ENCODE data around the gene ZNF618. TPM values are rescaled to one million over a fixed set of nuclear protein-coding genes. Genes with fewer than 3 reads are reported as not detected.

The ZNF618 gene
- total RNA-seq, 1 experiment from 2014 or later, result 1.8 TPM

GRCh38 chr9:113997610-113998009 is 121.5 kb downstream of the ZNF618 start:
- Histone ChIP-seq H3K27me3 (ENCODE audit: control insufficient read depth, insufficient read depth, low read length) (no peaks in the 10 kb centered on the region), H3K36me3 (ENCODE audit: control insufficient read depth, insufficient read depth, low read length) (no peaks in the 10 kb centered on the region), H3K27ac (ENCODE audit: low read length) (no peak overlapping the region), H3K4me1 (ENCODE audit: control insufficient read depth, insufficient read depth, low read length) (no peaks in the 10 kb centered on the region), H3K4me3 (ENCODE audit: low read depth in 2 of 2, low read length in 2 of 2) (no peak overlapping the region), H3K9me3 (ENCODE audit: control insufficient read depth, insufficient read depth, low read depth, low read length) (no peaks in the 10 kb centered on the region)
- no peak for ATAC-seq
- intact Hi-C loops (cut with micrococcal nuclease; ENCODE audit: unreplicated experiment), result no loop called here
- in situ Hi-C loops (cut with HindIII; ENCODE audit: low pct_unique_long_range_greater_than_20kb, low sequenced_read_pairs), result no loop called here
- ChIA-PET CTCF (no interaction called here), POLR2A (no interaction called here)
- BruUV-seq (replicated peaks), result no TSS peak
- DNase-seq (ENCODE audit: low read depth, low spot score), result no peak
- no peak for TF ChIP-seq POLR2AphosphoS5 (IDR thresholded peaks at IDR 0.05; ENCODE audit: low read depth, low read length)
- TF ChIP-seq REST (IDR thresholded peaks at IDR 0.05; ENCODE audit: insufficient read depth in 1 of 2, low read depth in 2 of 2, low read length in 1 of 2), result no peak
- no peak for TF ChIP-seq SIN3A (IDR thresholded peaks at IDR 0.05; ENCODE audit: borderline replicate concordance, insufficient read depth, low read depth, low read length)
- TF ChIP-seq TCF7L2 (IDR thresholded peaks at IDR 0.05; ENCODE audit: low read depth, low read length), result no peak
- no peak for TF ChIP-seq CTCF (IDR thresholded peaks at IDR 0.05)

GRCh38 chr9:113998114-113998513 is 122.0 kb downstream of the ZNF618 start:
- H3K27me3 ChIP-seq (ENCODE audit: control insufficient read depth, insufficient read depth, low read length), result no peaks in the 10 kb centered on the region
- DNase-seq (ENCODE audit: low read depth, low spot score) (no peak), ATAC-seq (no peak)
- no TSS peak for BruUV-seq (replicated peaks)
- H3K27ac ChIP-seq (ENCODE audit: low read length), result no peak overlapping the region
- CTCF ChIA-PET, result no interaction called here
- H3K4me3 ChIP-seq (ENCODE audit: low read depth in 2 of 2, low read length in 2 of 2), result no peak overlapping the region
- no peaks in the 10 kb centered on the region for H3K36me3 ChIP-seq (ENCODE audit: control insufficient read depth, insufficient read depth, low read length)
- no peaks in the 10 kb centered on the region for H3K9me3 ChIP-seq (ENCODE audit: control insufficient read depth, insufficient read depth, low read depth, low read length)
- in situ Hi-C loops (cut with HindIII; ENCODE audit: low pct_unique_long_range_greater_than_20kb, low sequenced_read_pairs) (no loop called here), intact Hi-C loops (cut with micrococcal nuclease; ENCODE audit: unreplicated experiment) (no loop called here)
- no peak for TF ChIP-seq CTCF (IDR thresholded peaks at IDR 0.05)
- TF ChIP-seq TCF7L2 (IDR thresholded peaks at IDR 0.05; ENCODE audit: low read depth, low read length), result no peak
- TF ChIP-seq SIN3A (IDR thresholded peaks at IDR 0.05; ENCODE audit: borderline replicate concordance, insufficient read depth, low read depth, low read length), result no peak
- no peak for TF ChIP-seq REST (IDR thresholded peaks at IDR 0.05; ENCODE audit: insufficient read depth in 1 of 2, low read depth in 2 of 2, low read length in 1 of 2)
- TF ChIP-seq POLR2AphosphoS5 (IDR thresholded peaks at IDR 0.05; ENCODE audit: low read depth, low read length), result no peak
- H3K4me1 ChIP-seq (ENCODE audit: control insufficient read depth, insufficient read depth, low read length), result no peaks in the 10 kb centered on the region
- POLR2A ChIA-PET, result no interaction called here

Measured in Panc1 (cell line).